ENCODE results near the gene LDLRAD4.
A peak's percentile ranks its signal among the peaks of the same experiment; 100 is the strongest.

Gene LDLRAD4

DNA sequence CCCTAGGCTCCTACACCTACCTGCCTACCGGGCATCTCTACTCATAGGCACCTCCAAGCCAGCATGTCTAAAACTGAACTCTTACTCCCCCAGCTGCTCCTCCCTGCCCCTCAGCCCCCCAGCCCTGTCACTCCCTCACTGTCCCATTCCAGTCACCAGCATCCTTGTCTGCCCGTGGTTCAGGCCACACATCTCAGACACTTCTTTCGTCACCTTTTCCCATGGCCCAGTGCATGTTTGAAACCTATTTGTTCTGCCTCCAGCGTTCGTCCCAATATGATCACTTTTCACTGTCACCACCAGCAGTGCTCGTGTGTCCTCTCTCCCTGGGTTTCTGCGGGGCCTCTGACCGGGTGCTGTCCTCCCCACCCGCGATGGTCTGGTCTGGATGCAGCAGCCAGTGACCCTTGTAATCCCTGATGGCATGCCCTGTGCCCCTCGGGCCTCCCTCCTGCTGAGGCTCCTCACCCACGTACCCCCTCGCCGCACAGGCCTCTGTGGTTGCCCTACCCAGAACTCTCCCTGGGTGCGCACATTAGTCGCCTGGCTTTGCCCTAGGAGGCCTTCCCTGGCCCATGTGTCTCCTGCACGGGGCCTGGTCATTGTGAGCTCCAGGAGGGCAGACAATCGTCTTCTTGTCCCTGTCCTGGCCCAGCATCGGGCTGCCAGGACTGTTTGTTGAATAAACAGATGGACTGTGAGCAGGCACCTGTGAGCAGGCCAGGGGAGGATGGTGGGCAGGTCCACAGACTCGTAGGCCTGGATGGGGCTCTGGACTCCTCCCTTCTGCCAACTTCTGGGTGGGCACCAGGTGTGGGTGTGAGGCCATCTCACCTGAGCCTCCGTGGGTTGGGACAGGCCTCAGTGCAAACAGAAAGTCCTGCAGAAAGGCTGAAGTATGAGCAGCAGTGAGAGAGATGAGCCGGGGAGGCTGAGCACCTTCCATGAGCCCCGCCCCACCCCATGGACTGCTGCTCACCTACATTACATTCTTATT, 15.5 kb downstream of the LDLRAD4 start:
- TF ChIP-seq Cebpa-rat (IDR thresholded peaks at IDR 0.05), result no peak
- Histone ChIP-seq H3K27ac (peak overlapping the region in 5 of 11 experiments; percentile 6 to 60 (median 52); a peak in 10 of 22 replicates), H3K27me3 (no peaks in the 10 kb centered on the region), H3K9me3 (replicated peaks in 1 of 11) (no peaks in the 10 kb centered on the region), H3K36me3 (peaks cover 0 to 39% (median 25%) of the 10 kb centered on the region in 11 experiments; a peak in 11 of 22 replicates), H3K9ac (peak overlapping the region in 4 of 11 experiments; percentile 15 to 43 (median 30); a peak in 4 of 22 replicates), H3K4me2 (peak overlapping the region in 9 of 11 experiments; percentile 68 to 87 (median 75); a peak in 16 of 22 replicates), H4K20me1 (peaks cover 0 to 96% (median 56%) of the 10 kb centered on the region in 11 experiments; a peak in 17 of 22 replicates), H3K4me3 (no peak overlapping the region), H3K4me1 (peaks cover 18 to 95% (median 81%) of the 10 kb centered on the region in 10 experiments)

DNA sequence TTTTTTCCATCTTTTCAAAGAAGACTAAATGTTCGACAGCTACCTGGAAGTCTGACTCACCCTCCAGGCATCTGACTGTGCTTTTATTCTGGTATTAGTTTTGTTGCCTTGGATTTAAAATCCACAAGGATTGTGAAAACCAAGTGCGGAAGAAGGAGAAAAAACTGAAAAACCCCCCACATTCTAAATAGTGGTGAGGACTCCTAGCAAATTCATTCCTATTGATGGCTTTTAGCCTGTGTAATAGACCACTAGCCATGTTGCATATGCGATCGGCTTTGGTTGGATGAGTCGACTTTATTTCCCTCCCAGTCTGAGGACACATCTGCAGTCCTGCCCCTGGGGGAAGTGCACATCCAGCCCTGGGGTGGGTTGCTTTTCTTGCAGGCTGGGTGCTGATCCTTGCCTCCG, 16.9 kb downstream of the LDLRAD4 start:
- Histone ChIP-seq H3K9me3 (replicated peaks in 1 of 11) (no peaks in the 10 kb centered on the region), H3K4me3 (no peak overlapping the region; a peak in 2 of 20 replicates), H4K20me1 (peaks cover 0 to 99% (median 62%) of the 10 kb centered on the region in 11 experiments; a peak in 18 of 22 replicates), H3K4me1 (peaks cover 32 to 98% (median 89%) of the 10 kb centered on the region in 10 experiments), H3K27me3 (no peaks in the 10 kb centered on the region), H3K27ac (peak overlapping the region in 6 of 11 experiments; percentile 15 to 64 (median 54); a peak in 10 of 22 replicates), H3K36me3 (peaks cover 0 to 27% (median 15%) of the 10 kb centered on the region in 11 experiments; a peak in 11 of 22 replicates), H3K9ac (peak overlapping the region in 2 of 11 experiments; percentile 37 to 45; a peak in 3 of 22 replicates), H3K4me2 (peak overlapping the region; percentile 57 to 87 (median 72))
- 0 out of 22 replicates have a peak, but pooled peaks of 1 of the 11 experiments have one; percentile 6 for TF ChIP-seq Cebpa-rat (IDR thresholded peaks at IDR 0.05)

DNA sequence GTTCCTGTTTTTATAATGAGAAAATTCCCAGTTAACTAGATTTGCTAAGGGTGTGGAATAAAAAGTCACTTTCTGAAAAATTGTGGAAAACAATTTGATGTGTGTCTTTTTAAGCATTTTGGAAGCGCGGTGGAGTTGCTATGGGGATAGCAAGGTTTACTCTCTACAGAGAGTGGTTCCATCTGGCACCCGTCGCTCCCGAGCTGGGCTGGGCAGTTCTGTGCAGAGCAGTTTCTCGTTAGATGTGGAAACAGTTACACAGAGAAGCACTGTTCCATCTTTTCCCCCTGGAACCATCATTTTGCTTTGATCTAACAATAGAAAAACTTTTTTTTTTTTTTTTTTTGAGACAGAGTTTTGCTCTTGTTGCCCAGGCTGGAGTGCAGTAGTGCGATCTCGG, 17.4 kb downstream of the LDLRAD4 start:
- Histone ChIP-seq H3K4me2 (peak overlapping the region; percentile 57 to 87 (median 72)), H4K20me1 (peaks cover 0 to 100% (median 64%) of the 10 kb centered on the region in 11 experiments; a peak in 18 of 22 replicates), H3K9me3 (replicated peaks in 1 of 11) (no peaks in the 10 kb centered on the region), H3K4me3 (no peak overlapping the region; a peak in 2 of 20 replicates), H3K9ac (peak overlapping the region in 2 of 11 experiments; percentile 2 to 37; a peak in 2 of 22 replicates), H3K27ac (peak overlapping the region in 6 of 11 experiments; percentile 15 to 57 (median 40); a peak in 6 of 22 replicates), H3K27me3 (no peaks in the 10 kb centered on the region), H3K36me3 (peaks cover 0 to 23% (median 11%) of the 10 kb centered on the region in 11 experiments; a peak in 11 of 22 replicates), H3K4me1 (peaks cover 33 to 99% (median 91%) of the 10 kb centered on the region in 10 experiments)
- no peak for TF ChIP-seq Cebpa-rat (IDR thresholded peaks at IDR 0.05)

- peak overlapping the region in 4 of 11 experiments; percentile 29 to 57 (median 40); a peak in 6 of 22 replicates for H3K27ac ChIP-seq
- 0 out of 22 replicates have a peak, but pooled peaks cover 0 to under 1% (median 0%) of the 10 kb centered on the region in 11 experiments for H3K9me3 ChIP-seq (replicated peaks in 1 of 11)
- peak overlapping the region in 2 of 11 experiments; percentile 2 to 37; a peak in 1 of 22 replicates for H3K9ac ChIP-seq
- peaks cover 0 to 100% (median 64%) of the 10 kb centered on the region in 11 experiments; a peak in 18 of 22 replicates for H4K20me1 ChIP-seq
- peaks cover 0 to 23% (median 11%) of the 10 kb centered on the region in 11 experiments; a peak in 13 of 22 replicates for H3K36me3 ChIP-seq
- H3K27me3 ChIP-seq, result no peaks in the 10 kb centered on the region
- no peak for TF ChIP-seq Cebpa-rat (IDR thresholded peaks at IDR 0.05)
- H3K4me1 ChIP-seq, result peaks cover 33 to 95% (median 89%) of the 10 kb centered on the region in 10 experiments
- no peak overlapping the region; a peak in 1 of 20 replicates for H3K4me3 ChIP-seq
- peak overlapping the region; percentile 57 to 87 (median 72) for H3K4me2 ChIP-seq
Measured at GRCh38 chr18:13236411-13236810, 17.9 kb downstream of the LDLRAD4 start.

DNA sequence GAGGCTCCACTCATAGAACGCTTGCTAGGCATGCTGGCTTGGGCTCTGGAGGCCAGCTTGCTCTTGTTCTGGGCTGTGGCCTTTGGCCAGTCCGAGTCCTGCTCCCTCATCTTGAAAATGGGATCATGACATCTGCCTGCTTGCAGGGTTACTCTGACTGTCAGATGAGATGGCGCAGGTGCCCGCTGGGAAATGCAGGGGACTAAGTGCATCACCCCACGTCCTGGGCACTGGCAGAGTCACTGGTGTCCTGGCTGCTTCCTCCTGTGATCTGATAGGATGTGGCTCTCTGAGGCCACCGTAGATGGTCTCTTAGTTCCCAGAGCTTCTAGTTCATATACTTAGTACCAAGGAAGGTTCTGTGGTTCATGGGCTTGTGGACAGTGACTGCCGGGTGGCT, 18.5 kb downstream of the LDLRAD4 start:
- H3K27me3 ChIP-seq, result no peaks in the 10 kb centered on the region
- H3K9ac ChIP-seq, result 0 out of 22 replicates have a peak overlapping the region, but pooled peaks of 1 of the 11 experiments have one; percentile 3
- peaks cover 33 to 95% (median 86%) of the 10 kb centered on the region in 10 experiments for H3K4me1 ChIP-seq
- H3K4me3 ChIP-seq, result no peak overlapping the region
- H3K36me3 ChIP-seq, result peaks cover 0 to 23% (median 15%) of the 10 kb centered on the region in 11 experiments; a peak in 12 of 22 replicates
- H3K4me2 ChIP-seq, result peak overlapping the region in 10 of 11 experiments; percentile 57 to 87 (median 76); a peak in 17 of 22 replicates
- H3K27ac ChIP-seq, result peak overlapping the region in 5 of 11 experiments; percentile 2 to 57 (median 36); a peak in 3 of 22 replicates
- H3K9me3 ChIP-seq (replicated peaks in 1 of 11), result 0 out of 22 replicates have a peak, but pooled peaks cover 0 to 6% (median 0%) of the 10 kb centered on the region in 11 experiments
- no peak for TF ChIP-seq Cebpa-rat (IDR thresholded peaks at IDR 0.05)
- H4K20me1 ChIP-seq, result peaks cover 0 to 100% (median 64%) of the 10 kb centered on the region in 11 experiments; a peak in 18 of 22 replicates

DNA sequence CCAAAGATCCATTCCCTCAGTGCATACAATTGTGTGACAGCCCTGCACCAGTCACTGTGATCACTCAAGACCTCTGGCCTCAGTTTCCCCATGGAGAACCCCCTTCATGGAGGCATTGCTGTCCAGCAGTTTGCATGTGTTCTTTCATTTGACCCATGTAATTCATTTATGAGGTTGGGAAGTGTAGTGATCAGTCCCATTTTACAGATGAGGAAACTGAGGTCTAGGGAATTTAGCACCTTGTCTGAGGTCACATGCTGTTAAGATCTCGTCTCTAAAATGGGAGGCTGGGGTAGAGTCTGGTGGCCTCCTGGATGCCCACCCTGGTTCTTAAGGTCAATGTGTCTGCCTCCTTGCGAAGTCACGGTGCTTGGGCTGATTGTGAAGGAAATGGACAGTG, 19.1 kb downstream of the LDLRAD4 start:
- Histone ChIP-seq H3K4me1 (peaks cover 33 to 89% (median 80%) of the 10 kb centered on the region in 10 experiments), H3K9me3 (replicated peaks in 1 of 11) (0 out of 22 replicates have a peak, but pooled peaks cover 0 to 6% (median 0%) of the 10 kb centered on the region in 11 experiments), H3K27me3 (no peaks in the 10 kb centered on the region), H3K36me3 (peaks cover 0 to 23% (median 17%) of the 10 kb centered on the region in 11 experiments; a peak in 16 of 22 replicates), H3K27ac (0 out of 22 replicates have a peak overlapping the region, but pooled peaks of 1 of the 11 experiments have one; percentile 36), H4K20me1 (peaks cover 0 to 96% (median 58%) of the 10 kb centered on the region in 11 experiments; a peak in 18 of 22 replicates), H3K4me2 (peak overlapping the region in 9 of 11 experiments; percentile 17 to 87 (median 76); a peak in 16 of 22 replicates), H3K4me3 (no peak overlapping the region), H3K9ac (no peak overlapping the region)
- no peak for TF ChIP-seq Cebpa-rat (IDR thresholded peaks at IDR 0.05)

- Histone ChIP-seq H4K20me1 (peaks cover 0 to 83% (median 45%) of the 10 kb centered on the region in 11 experiments; a peak in 17 of 22 replicates), H3K4me3 (no peak overlapping the region), H3K9ac (peak overlapping the region in 7 of 11 experiments; percentile 9 to 63 (median 23); a peak in 8 of 22 replicates), H3K27ac (peak overlapping the region in 7 of 11 experiments; percentile 4 to 59 (median 33); a peak in 11 of 22 replicates), H3K36me3 (peaks cover 0 to 31% (median 20%) of the 10 kb centered on the region in 11 experiments; a peak in 16 of 22 replicates), H3K4me2 (peak overlapping the region; percentile 57 to 87 (median 75)), H3K4me1 (peaks cover 33 to 72% (median 63%) of the 10 kb centered on the region in 10 experiments), H3K9me3 (replicated peaks in 1 of 11) (0 out of 22 replicates have a peak, but pooled peaks cover 0 to 11% (median 0%) of the 10 kb centered on the region in 11 experiments), H3K27me3 (no peaks in the 10 kb centered on the region)
- TF ChIP-seq Cebpa-rat (IDR thresholded peaks at IDR 0.05), result no peak
Measured at GRCh38 chr18:13239171-13239956, 20.8 kb downstream of the LDLRAD4 start.

Data from BLaER1 treated with 17β-estradiol and CSF1 and Interleukin-3, amounts not matched to agents 10 nM and 100 nM (cell line).